Tongue (tissue), 2 donors: ENCODE measurements around the gene KDM4C. TPM values are rescaled to one million over a fixed set of nuclear protein-coding genes. Genes with fewer than 3 reads are reported as not detected.

Experiments
- DNase-seq: peaks from one replicate; pipeline ENCODE4 v3.0.0-alpha.2; 2015
- total RNA-seq: library from RNA; depleted of rRNA; stranded (reverse); fragments of >200 nt; gene quantifications from one replicate; pipeline ENCODE4 v1.2.3, GENCODE V29; 2014

KDM4C gene
- total RNA-seq, 1 donor from 2014 or later = 51.6 TPM

GRCh38 chr9:6904371-6904770, 146.6 kb downstream of the KDM4C start:
- no peak for DNase-seq

GRCh38 chr9:6905850-6906375, 148.1 kb downstream of the KDM4C start:
- DNase-seq = no peak

- peak; percentile 61 for DNase-seq
These were observed 150.1 kb downstream of the KDM4C start for GRCh38 chr9:6907772-6908381.

- DNase-seq = no peak
These were observed 151.4 kb downstream of the KDM4C start for GRCh38 chr9:6909181-6909580.

GRCh38 chr9:6910032-6910431, 152.3 kb downstream of the KDM4C start:
- DNase-seq = no peak

GRCh38 chr9:6910497-6910896, 152.7 kb downstream of the KDM4C start:
- no peak for DNase-seq

- DNase-seq = peak; percentile 24
These were observed 154.3 kb downstream of the KDM4C start for GRCh38 chr9:6911901-6912638.

- DNase-seq = no peak
These were observed 157.9 kb downstream of the KDM4C start for GRCh38 chr9:6915635-6916034.

GRCh38 chr9:6917162-6917561, 159.4 kb downstream of the KDM4C start:
- DNase-seq = no peak

- no peak for DNase-seq
These were observed 162.3 kb downstream of the KDM4C start for GRCh38 chr9:6920041-6920440.

- no peak for DNase-seq
These were observed 163.5 kb downstream of the KDM4C start for GRCh38 chr9:6921315-6921714.

- DNase-seq = no peak
These were observed 164.4 kb downstream of the KDM4C start for GRCh38 chr9:6922124-6922676.

- no peak for DNase-seq
These were observed 164.9 kb downstream of the KDM4C start for GRCh38 chr9:6922680-6923079.

- DNase-seq = no peak
These were observed 165.3 kb downstream of the KDM4C start for GRCh38 chr9:6923086-6923485.

- DNase-seq = no peak
These were observed 166.4 kb downstream of the KDM4C start for GRCh38 chr9:6924149-6924548.

GRCh38 chr9:6924988-6925563, 167.3 kb downstream of the KDM4C start:
- DNase-seq = no peak

- DNase-seq = no peak
These were observed 168.1 kb downstream of the KDM4C start for GRCh38 chr9:6925836-6926235.

GRCh38 chr9:6926436-6926835, 168.7 kb downstream of the KDM4C start:
- DNase-seq = no peak

- no peak for DNase-seq
These were observed 170.1 kb downstream of the KDM4C start for GRCh38 chr9:6927838-6928237.

- no peak for DNase-seq
These were observed 171.1 kb downstream of the KDM4C start for GRCh38 chr9:6928863-6929262.

- DNase-seq = no peak
These were observed 171.9 kb downstream of the KDM4C start for GRCh38 chr9:6929441-6930215.

GRCh38 chr9:6930827-6931226, 173.1 kb downstream of the KDM4C start:
- DNase-seq = no peak
